ENCODE results near the gene C18orf32.

DNA sequence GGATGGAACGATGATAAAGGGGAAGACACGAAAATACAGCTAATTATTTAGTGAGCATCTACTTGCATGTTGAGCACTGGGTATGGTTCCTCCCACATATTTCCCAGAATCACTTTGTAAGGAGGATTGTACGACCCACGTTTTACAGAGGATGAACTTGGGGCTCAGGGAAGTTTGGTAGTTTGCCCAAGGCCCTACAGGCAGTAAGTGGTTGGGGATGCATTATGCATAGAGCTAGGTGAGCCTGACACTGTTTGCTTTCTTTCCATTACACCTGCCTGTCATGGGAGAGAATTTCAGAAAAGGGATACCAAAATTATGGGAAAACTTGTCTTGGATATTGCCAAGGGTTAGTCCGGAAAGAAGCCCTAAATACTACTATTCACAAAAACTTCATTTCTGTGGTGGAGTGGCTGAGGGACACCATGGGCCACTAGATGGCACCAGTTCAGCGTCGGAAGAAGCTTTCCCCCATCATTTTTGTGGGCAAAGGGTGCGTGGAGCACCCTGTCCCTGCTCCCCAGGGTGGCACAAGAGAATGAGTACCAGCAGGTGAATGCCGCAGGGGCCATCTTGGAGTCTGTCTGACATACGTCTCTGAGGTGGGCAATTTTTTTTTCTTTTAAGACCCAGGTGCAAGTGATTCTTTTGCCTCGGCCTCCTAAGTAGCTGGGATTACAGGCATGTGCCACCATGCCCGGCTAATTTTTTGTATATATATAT is 23.5 kb upstream of the C18orf32 start:
- TF ChIP-seq CTCF (IDR thresholded peaks at IDR 0.05 in 8 of 11, conservative IDR thresholded peaks at IDR 0.05 in 3 of 11) (peak in 10 of 11 experiments; percentile 26 to 84 (median 72)), POLR2A (IDR thresholded peaks at IDR 0.05) (no peak)
